HG03558 (cell line): Measurements from ENCODE around the gene PNLDC1.
"Not testable (repeated sequence)": the region's sequence is repeated elsewhere in the genome, so short reads cannot be mapped to it uniquely, and the experiment has no call there.

ENCODE experiments used
- ATAC-seq: cut with Tn5 transposase; IDR thresholded peaks from one replicate; pipeline ENCODE4 v1.9.1; 2021; ENCODE audit warnings: moderate number of reproducible peaks; ENCODE audit not compliant: unreplicated experiment; ENCODE audit errors: extremely low read depth

PNLDC1 gene

DNA sequence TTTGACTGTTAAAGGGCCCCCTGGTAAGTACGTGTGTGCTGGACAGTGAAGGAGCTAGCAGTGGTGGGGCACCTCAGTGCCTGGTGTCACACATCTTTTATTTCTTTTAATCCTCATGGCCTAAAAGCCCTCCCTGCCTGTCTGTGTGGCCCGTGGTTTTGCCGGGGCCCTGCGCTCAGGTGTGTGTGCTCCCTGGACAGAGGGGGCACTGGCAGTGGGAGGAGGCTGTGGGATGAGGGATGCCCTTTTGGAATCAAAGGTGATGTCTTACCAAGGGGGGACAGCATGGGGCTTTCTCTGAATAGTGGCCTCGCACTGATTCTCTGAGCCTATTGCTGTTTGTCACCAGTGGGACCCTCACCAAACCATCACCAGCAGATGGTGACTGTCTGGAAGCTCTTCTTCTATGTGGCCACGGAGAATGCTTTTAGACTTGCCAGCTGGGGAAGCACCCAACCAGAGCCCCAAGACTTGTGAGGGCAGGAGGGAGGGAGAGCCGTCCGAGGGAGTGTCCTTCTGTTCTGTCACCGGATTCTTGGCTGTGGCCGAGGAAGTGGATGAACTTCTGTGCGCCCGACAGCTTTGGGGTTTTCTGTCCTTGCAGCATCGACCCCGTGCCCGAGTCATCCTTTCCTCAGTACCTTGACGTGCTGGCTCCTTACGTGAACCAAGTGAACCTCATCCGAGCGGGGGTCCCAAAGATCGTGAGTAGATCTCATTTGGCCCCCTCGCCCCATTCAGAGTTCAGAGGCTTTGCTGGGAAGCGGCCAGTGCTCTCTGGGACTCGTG is 18.1 kb downstream of the PNLDC1 start:
- ATAC-seq = no peak

DNA sequence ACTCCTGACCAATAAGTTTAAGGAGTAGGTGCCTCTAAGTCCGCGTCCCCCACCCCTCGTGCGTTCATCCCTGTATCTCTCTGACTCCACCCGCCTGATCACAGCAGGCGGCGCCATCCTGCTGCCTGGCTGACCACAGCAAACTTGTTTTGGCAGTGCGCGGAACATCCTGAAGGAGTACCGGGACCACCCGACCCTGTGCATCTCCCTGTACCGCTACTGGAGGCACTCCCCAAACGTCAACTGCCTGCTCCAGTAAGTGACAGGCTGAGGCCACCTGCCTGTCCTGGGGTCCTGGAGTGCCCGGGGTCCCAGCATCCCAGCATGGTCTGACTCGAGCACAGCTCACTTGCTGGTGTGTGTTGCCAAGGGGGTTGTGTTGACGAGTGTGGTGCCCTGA is 19.0 kb downstream of the PNLDC1 start:
- ATAC-seq = no peak

DNA sequence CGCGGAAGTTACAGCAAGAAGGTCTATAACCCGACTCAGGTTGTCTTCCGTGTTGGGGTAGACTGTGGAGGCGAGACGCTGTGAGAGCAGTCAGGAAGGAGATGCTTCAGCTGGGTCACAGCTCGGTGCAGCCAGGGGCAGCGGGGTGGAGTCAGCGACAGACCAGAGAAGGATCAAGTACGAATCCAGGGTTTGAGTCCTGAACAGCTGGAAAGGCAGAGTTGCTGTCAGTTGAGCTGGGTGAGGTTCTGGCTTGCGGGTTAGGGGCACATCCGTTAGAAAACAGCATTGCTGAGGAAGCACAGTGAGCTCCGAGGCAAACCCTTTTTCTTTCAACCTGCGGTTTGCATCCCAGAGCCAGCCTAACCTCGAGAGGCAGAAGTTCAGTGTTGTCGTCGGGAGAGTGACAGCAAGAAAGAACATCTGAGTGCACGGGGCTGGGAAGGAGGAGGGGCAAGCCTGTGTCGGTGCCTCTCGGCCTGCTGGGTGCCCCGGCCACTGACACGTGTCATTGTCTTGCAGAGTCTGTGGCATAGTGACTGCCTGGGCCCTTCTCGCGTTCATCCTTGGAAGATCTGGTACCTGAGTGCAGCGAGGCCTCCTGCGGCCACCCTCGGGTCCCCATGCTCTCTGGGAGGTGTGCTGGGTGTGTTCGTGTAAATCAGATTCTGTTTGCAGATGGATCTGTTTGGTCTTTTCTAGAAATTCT is 20.0 kb downstream of the PNLDC1 start:
- ATAC-seq = no peak

DNA sequence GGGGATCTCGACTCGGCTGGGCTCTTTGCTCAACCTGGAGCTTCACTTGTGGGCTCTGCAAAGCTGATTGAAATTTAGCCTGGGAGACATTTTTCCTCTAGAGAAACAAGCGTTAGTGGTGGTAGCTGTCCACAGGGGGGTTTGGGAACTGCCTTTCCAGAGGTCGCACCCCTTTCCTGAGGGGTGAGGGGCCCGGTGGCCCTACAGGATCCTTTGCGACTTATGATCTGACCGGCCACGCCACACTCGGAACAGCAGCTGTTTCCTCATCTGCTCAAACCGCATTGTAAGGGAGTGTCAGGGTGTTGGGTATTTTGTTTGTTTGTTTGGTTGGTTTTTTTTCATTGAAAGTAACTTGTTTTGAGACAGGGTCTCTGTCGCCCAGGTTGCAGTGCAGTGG is 21.0 kb downstream of the PNLDC1 start:
- no peak for ATAC-seq

DNA sequence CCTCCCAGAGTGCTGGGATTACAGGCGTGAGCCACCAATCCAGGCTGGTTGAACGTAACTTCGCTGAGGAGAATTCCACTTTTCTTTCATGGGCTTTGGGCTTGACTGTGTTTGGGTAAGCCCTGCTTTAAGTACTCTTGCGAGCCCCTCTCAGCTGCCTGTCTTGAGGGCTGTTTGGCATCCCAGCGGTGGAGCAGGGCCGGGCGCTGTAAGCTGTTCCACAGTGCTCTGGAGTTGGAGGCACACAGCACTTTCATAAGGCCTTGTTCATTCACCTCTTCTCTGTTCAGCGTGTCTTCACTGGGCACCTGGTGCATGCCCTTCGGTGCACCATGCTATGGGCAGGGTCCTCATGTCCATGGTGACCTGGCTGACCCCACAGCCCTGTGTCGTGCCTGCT is 21.6 kb downstream of the PNLDC1 start:
- ATAC-seq = no peak

DNA sequence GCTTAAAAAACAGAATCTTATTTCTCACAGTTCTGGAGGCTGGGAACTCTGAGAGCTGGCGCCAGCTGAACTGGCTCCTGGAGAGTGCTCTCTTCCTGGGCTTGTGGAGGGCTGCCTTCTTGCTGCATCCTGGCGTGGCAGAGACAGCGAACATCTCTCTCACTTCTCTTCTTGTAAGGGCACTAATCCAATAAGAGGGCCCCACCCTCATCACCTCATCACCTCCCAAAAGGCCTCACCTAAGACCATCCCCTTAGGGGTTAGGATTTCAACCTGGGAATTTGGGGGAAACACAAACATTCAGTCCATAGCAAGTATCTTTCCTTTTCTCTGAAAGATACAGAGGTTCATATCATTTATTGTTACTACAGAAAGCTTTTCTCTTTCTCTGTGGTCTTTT is 23.9 kb downstream of the PNLDC1 start:
- no peak for ATAC-seq

DNA sequence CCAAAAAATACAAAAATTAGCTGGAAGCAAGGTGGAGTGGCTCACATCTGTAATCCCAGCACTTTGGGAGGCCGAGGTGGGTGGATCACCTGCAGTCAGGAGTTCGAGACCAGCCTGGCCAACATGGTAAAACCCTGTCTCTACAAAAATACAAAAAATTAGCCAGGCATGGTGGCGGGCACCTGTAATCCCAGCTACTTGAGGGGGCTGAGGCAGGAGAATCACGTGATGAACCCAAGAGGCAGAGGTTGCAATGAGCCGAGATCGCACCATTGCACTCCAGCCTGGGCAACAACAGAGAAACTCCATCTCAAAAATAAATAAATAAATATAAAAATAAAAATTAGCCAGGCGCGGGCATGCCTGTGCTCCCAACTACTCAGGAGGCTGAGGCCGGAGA is 24.6 kb downstream of the PNLDC1 start:
- not testable (repeated sequence) for ATAC-seq

DNA sequence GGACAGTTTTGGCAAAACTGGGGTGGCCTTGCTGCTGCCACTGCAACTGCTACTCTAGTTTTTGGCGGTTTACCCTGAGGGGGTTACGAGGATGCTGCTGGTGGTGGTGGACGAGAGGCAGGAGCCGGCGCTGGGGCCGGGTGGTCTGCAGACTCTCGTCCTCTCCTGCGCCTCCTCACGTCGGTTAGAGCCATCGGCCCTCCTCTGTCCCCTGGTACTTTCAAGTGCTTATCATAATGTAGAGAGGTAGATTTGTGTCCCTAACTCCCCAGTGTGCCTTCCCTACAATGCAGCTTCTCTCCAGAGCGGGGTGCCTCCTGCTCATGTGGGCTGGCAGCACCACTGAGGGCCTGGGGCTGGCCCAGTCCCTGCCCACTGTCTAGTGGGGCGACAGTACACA is 25.9 kb downstream of the PNLDC1 start:
- no peak for ATAC-seq

DNA sequence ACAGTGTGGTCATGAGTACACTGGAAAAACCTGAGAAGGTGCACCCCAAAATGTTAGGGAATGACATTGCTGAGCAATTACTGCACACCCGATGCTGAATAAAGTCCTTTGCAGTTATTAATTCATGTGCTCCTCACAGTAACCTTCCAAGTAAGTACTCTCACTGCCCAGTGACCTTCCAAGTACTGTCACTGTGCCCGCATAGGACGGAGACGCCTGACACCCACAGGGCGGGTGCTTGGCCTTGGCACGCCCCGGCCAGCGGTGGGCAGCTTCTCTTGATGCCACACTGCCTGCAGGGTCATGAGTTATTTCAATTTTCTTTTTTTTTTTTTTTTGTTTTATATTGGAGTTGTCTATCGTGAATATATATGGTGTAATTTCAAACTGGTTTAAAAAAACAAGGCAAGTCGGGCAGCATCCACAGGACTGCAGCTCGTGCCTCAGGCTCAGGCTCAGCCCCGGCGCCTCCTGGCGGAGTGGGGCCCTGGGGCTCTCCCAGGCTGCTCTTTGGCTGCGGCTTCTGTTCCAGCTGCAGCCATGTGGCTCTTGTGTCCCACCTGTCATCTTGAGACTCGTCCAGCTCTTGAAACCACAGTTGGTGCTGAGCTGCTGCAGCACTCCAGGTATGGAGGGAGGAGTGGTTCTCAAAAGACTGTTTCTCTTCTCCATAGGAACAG is 27.0 kb downstream of the PNLDC1 start:
- no peak for ATAC-seq

DNA sequence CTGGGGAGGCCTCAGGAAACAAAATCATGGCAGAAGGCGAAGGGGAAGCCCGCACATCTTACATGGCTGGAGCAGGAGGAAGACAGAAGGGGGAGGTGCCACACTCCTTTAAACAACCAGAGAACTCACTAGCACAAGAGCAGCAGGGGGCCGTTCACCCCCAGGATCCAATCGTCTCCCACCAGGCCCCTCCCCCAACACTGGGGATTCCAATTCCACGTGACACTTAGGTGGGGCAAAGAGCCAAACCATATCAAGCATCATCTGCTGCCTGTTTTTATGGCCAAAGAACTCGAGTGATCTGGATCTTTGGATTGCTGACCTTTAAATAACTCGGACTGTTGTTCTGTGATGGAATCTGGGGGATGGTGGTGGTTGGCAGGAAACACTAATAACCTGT is 28.0 kb downstream of the PNLDC1 start:
- ATAC-seq = no peak

DNA sequence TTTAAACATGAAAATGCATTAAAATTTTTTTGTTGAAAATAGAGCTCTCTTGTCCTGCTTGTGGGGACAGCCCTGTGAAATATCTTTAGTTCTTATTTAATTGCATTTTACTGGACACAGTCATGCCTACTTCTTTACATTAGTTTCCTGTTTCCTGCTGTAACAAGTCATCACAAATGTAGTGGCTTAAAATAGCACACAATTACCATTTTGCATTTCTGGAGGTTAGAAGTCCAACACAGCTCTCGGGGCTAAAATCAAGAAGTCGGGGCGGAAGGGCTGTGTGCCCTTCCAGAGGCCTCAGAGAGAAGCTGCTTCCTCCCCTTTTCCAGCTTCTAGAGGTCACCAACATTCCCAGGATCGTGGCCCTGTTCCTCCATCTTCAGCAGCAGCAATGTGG is 29.4 kb downstream of the PNLDC1 start:
- no peak for ATAC-seq

DNA sequence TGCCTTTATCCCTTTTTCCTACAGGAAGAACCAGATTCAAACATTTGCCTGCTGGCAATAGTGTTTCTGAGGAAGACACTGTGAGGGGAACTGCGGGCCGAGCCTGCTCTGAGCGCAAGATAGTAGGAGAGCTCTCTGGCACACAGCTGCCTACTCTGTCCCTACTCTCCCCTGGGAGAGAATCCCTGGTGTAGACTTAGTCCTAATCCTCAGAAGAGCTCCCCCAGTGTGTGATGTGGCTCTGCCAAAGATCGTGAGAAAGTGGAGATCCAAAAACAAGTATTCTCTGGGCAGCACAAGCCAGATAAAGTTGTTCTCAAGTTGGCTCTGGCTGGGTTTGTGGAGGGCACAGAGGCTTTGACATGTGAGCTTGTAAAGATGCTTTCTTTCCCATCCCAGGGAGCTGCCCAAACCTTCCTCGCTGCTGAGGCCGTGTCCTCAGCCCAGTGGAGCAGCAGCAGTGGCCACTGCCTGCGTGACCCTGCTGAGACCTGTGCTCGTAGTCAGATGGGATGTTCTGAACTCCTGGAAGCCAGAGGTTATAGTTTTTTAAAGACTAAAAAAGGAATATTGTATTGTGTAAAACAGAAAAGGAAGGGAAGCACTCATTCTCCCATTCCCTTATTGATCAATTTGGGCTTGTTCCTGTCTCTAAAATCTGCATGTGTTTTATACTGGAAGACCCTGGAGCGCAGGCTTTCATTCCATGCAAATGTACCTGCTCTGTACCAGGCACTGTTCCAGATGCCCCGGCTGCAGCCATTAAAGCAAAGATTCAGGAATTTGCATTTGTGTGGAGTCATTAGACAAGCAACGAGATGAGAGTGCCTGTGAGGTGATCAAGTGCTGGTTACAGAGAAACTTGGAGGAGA is 30.7 kb downstream of the PNLDC1 start:
- no peak for ATAC-seq

DNA sequence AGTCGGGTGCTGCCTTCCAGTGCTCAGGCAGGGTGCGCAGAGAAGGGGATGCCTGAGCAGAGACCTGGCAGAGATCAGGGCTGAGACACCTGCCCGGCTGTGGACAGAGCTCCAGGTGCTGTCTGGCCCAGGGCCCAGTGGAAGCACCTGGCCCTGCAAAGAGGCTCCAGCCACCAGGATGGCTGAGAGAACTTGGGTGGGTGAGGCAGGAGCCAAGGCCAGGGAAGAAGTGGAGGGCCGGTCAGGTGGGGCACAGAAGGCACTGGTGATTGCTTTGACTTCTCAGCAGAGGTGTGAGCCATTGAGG is 31.2 kb downstream of the PNLDC1 start:
- ATAC-seq = no peak

DNA sequence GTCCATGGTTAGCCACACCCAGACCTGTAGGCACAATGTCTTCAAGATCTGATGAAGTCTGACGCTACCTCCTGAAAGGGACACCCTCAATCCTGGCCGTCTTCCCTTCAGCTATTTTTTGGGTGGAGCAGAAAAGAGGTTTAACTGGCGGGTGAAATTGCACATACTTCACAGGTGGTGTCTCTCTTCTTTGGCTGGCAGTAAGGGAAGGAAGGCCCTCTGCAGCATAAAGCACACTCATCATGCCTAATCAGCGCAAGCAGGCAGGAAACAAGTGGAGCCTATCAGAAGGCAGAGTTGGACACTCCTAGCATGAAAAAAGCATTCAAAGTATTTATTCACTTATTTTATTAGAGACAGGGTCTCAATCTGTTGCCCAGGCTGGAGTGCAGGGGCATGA is 32.9 kb downstream of the PNLDC1 start:
- no peak for ATAC-seq

DNA sequence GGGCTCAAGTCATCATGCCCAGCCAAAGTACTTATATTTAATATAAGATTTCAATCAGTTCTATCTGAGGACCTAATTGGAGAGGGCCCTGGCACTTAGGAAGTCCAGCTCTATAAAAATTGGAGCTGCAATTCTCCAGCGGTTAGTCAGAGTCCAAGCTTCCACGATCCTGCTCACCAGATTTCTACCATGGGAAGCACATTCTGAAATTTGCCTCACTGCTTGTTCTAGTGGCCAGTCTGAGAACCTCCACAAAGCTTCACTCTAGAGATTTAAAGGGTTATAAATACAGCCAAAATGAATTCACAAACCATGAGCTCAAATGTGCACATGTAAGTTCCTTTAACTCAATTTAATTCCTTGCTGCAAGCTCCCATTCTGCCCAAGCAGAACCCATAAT is 33.5 kb downstream of the PNLDC1 start:
- ATAC-seq = no peak

DNA sequence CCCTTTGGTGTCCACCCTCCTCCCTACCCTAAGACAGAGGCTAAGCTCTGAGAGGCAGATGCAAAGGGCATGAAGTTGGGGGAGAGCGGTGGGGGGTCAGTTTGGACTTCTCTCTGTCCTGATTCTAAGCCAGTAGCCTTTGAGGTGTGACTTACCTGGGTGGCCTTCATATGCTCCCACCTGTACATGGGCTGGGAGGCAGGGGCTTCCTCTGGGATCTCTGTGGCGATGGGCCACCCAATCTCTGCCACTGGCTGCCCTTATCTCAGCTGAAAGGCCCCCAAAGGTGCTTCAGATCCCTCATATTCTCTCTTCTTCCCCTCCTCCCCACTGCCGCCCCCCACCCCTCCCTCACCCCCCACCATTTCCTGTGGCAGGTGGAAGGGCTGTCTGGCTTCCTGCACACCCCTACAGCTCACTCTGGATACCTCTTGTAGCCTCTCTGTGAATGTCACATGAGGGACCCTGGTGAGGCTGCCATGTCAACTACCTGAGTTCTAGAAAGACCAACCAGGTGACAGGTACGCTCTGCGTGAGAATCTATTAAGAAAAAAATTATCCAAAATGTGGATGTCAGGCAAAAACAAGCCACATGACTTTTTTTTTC is 34.0 kb downstream of the PNLDC1 start:
- ATAC-seq = no peak

DNA sequence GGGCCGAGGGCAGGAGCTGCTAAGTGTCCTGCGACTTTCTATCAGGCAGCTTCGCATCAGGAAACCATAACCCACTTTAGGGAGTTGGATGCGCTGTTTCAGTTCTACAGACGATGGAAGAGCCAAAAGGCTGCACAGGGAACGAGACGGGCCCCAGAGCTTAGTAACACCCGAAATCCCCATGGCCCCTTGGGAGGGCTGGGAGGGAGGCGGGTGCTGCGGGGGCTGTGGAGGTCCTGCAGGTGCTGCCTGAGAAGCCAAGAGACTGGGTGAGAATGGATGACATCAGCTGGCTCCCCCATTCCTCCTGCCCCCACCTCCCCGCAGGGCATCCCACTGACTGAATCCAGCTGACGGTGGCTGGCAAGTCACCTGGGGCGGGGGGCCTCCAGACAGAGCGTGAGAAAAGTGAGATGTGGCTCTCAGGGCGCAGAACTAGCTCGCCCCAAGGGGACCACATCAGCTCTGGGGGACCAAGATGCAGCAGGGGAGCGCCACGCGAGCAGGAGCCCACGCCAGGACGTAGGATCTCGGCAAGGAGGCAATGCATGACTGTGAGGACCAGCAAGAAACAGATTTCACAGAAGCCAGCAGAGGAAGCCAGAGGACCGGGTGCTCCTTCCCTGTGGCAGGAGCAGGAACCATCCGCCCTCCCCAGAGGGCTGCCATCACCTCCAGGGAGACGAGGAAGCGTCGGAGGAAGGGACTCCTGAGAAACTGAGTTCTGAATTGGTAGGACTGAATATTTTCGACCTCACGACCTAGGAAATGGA is 36.8 kb downstream of the PNLDC1 start:
- ATAC-seq = no peak

DNA sequence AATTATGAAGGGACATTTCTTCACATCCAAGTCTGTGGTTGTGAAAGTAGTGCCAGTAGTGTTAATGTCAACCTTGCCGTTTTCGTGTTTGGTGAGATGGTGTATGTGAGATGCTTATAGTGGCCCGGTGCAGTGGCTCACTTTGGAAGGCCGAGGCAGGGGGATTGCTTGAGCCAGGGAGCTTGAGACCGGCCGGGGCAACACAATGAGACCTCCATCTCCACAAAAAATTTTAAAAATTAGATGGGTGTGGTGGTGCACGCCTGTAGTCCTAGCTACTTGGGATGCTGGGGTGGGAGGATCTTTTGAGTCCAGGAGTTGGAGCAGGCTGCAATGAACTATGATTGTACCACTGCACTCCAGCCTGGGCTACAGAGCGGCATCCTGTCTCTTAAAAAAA is 37.4 kb downstream of the PNLDC1 start:
- ATAC-seq = no peak

DNA sequence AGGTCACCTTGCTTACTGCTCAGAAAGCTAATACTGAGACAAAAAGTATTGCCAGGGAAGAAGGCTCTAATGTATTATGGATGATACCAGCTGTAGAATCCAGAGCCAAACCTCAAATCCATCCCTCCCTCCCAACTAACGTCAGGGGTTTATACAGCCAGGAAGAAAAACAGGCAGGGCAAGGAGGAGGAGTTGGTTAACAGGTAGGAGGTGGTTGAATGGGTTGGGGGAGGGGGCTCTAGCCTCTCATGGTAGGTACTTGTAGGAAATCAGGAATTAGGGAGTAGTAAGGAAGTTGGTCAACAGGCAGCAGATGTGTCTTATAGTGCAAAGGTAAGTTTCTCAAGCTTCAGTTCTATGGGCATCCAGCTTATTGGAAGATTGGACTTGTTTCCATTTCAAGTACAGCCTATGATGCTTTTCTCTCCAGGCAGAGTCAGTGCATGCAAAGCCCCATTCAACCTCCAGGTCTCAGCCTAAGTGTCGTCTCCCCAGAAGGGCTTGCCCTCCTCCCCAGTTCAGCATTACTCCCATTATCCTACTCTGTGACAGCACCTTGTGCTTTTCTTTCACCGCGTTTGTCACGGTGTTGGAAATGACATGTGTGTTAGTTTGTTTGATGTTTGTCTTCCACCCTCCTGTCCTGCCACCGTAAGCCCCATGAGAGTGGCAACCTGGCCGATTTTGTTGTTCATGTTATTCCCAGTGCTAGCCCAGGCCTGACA is 38.1 kb downstream of the PNLDC1 start:
- no peak for ATAC-seq
